HEK293T (cell line): ENCODE data around the gene KIAA0513.

ENCODE experiments used
- BHLHE40 ChIP-seq: fragments of 450-650 bp; IDR thresholded peaks from 2 replicates; pipeline ENCODE4 v1.6.1; 2016; ENCODE audit warnings: mild to moderate bottlenecking, moderate library complexity, borderline replicate concordance
- FOXA1 ChIP-seq: fragments of 450-650 bp; IDR thresholded peaks from 2 replicates; pipeline ENCODE4 v1.6.1; 2016; ENCODE audit warnings: mild to moderate bottlenecking
- SUZ12 ChIP-seq: fragments of 450-650 bp; IDR thresholded peaks from 2 replicates; pipeline ENCODE4 v1.6.1; 2016; ENCODE audit warnings: mild to moderate bottlenecking
- ZNF384 ChIP-seq: fragments of 450-650 bp; IDR thresholded peaks from 2 replicates; pipeline ENCODE4 v1.6.1; 2016

GRCh38 chr16:85027349-85027957 lies at the start of gene KIAA0513:
- TF ChIP-seq FOXA1 (no peak), BHLHE40 (no peak), ZNF384 (no peak), SUZ12 (no peak)
